Hepatic stellate cell (primary cell): ENCODE data around the gene BICDL2.
"Not testable (repeated sequence)": the region's sequence is repeated elsewhere in the genome, so short reads cannot be mapped to it uniquely, and the experiment has no call there.

Experiments
- DNase-seq: peaks from one replicate; pipeline ENCODE4 v3.0.0; 2011; ENCODE audit warnings: low spot score

The BICDL2 gene

DNA sequence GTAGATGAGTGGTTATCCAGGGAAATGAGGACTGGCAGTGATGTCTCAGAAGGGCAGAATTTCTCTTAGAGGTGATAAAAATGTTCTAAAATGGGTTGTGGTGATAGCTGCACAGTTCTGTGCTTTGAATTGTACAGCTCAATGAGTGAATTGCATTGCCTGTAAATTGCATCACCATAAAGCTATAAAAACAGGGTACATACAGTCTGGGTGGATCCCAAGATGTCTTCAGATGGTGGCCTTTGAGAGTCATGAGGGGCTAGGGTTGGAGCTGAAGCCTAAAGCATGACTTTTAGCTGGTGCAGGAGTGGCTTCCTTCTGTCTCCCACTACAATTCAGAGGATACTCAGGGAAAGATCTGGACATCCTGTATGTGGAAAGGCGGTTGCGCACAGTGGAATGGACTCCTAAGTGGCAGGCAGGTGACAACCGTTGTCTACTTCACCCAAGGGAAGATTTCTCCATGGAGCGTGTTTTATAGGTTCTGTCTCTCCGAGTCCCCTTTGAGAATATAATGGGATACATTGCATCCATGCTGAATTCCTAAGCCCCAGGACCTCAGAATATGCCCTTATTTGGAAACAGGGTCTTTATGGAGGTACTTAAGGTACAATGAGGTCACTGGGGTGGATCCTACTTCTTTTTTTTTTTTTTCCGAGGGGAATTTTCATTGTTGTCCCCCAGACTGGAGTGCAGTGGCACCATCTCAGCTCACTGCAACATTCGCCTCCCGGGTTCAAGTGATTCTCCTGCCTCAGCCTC lies 27.1 kb upstream of the BICDL2 start:
- DNase-seq: no peak

DNA sequence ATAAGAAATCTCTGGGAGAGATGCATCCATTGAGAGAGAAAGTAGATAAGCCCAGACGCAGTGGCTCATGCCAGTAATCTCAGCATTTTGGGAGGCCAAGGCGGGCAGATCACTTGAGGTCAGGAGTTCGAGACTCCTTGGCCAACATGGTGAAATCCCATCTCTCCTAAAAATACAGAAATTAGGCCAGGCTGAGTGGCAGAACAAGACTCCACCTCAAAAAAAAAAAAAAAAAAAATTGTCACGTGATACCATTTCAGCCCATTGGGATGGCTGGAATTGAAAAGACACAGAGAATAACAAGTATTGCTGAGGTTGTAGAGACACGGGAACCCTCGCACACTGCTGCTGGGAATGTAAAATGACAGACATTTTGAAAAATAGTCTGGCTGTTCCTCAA lies 25.8 kb upstream of the BICDL2 start:
- DNase-seq: no peak

DNA sequence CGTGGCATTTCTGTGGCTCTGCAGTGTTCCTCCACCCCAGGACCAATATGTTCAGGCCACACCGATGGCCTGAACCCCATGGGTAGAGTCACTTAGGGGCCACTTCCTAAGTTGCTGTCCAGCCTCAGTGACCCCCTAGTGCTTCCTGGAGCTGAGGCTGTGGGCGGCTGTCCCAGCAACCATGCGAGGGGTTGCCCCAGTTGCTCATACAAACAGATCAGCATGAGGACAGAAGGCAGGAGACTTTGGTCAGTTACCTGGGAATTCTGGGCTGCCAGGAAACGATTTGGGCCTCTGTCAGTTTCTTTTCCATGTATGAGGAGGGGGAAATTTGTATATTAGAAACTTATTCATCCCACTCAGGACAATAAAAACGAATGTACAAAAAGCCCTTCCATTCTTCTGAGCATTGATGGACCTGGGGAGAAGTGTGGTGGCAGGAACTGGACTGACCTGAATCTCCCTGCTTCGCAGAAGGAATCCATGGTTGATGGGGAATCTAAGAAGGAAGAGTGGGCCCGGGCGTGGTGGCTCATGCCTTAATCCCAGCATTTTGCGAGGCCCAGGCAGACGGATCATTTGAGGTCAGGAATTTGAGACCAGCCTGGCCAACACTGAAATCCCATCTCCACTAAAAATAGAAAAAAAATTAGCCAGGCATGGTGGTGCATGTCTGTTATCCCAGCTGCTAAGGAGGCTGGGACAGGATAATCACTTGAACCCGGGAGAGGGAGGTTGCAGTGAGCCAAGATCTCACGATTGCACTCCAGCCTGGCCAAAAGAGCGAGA lies 23.8 kb upstream of the BICDL2 start:
- no peak for DNase-seq

- DNase-seq: no peak
These were observed 23.0 kb upstream of the BICDL2 start for GRCh38 chr16:3059723-3060242.

DNA sequence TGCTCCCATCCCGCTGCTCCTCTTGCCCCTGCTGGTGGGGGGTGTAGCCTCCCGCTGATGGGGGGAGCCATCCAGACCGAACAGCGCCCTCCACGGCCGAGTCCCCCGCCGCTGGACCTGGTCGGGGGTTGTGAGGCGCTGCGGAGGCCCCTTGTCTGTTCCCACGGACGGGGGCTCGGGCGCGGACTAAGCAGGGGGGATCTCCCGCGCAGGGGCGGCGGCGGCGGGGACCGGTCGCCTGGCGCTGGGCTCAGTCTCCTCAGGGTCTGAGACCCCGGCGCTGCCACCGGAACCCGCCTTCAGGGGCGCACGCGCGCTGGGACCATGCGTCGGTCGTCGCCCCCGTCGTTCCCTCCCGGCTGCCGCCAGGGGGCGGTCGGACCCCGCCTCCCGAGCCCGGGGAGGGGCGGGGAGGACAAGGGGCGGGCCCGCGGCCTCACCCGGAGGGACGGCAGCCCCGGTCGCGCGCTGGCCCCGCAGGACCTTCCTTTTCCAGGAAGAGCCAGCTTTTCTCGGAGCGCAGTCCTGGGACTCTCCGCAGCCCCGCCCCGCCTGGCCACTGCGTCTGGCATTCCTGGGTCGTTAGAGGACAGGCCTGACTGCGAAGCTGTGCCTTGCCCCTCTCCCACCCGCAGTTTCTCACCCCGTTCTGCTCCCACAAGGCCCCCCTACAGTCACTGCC lies 22.4 kb upstream of the BICDL2 start:
- DNase-seq: peak; percentile 94

- no peak for DNase-seq
These were observed 21.6 kb upstream of the BICDL2 start for GRCh38 chr16:3058139-3059030.

- DNase-seq: no peak
These were observed 20.7 kb upstream of the BICDL2 start for GRCh38 chr16:3057181-3058138.

GRCh38 chr16:3056336-3057180 lies 19.8 kb upstream of the BICDL2 start:
- no peak for DNase-seq

GRCh38 chr16:3055734-3056115 lies 19.0 kb upstream of the BICDL2 start:
- not testable (repeated sequence) for DNase-seq

GRCh38 chr16:3054965-3055733 lies 18.4 kb upstream of the BICDL2 start:
- no peak for DNase-seq

DNA sequence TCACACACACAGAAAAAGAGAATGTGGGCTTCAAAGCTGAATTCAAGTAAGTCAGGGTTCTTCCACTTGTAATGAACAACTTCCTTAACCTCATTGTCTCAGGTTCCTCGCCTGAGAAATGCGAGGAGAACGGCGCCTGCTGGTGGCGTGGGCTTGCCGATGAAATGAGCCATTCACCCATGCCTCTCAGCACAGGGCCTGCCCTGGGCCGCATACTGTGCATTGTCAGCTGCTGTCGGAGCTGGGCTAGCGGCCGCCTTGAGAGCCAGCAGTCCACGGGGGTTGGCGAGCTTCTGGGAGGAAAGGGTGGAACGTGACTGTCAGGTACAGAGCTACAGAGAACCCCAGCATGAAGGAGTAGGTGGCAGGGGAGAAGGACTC lies 16.6 kb upstream of the BICDL2 start:
- not testable (repeated sequence) for DNase-seq

DNA sequence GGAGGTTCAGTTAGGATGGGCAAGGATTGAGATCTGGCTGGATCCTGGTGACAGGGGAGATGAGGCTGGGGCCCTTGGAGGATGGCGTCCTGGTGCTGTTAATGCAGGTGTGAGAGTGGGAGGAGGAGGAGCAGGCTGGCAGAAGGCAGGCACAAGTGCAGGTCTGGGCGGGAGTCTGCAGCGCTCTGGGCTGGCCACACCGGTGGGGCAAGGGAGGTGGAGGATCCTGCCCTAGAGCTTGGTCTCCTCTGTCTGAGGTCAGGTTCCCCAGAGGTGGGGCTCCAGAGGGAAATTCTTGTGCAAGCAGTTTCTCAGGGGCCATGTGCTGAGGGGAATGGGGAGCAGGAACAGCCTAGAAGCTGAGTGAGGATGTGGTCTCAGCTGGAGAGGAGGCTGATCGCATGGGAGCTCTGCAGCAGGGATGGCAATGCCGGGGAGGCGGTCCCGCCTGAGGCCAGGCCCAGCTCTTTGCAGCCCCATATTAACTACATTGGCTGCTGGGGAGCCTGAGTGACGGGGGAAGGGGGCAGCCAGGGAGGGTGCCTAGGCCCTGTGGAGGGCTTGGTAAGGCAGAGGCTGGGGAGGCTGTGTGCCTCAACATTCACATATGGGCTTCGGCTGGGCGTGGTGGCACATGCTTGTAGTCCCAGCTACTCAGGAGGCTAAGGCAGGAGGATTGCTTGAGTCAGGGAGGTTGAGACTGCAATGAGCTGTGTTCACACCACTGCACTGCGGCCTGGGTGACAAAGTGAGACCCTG lies 16.0 kb upstream of the BICDL2 start:
- DNase-seq: not testable (repeated sequence)

DNA sequence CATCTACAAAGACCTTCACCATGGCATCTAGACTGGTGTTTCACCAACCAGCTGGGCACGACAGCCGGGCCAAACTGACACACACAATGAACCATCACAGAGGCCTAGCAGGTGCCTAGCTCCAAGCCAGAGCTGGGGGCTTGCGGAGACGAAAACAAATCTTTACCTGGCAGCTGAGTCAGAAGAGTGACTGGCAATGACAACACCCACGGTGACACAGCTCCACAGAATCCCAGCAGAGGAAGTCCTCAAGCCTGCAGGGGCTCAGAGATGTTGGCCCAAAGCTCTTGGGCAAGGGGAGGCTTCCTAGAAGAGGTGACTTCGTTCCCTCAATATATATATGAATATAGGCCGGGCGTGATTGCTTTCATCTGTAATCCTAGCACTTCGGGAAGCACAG lies 14.8 kb upstream of the BICDL2 start:
- DNase-seq: no peak

DNA sequence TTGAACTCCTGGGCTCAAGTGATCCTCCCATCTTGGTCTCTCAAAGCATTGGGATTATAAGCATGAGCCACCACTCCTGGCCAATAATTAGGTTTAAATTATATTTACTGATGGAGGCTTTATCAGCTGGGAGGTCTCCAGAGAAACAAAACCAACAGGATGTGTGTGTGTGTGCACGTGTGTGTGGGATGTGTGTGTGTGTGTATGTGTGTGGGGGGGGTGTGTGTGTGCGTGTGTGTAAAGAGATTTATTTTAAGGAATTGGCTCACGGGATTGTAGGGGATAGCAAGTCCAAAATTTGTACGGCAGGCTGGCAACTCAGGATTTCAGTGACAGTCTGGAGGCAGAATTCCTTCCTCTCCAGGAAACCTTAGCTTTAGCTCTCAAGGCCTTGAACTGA lies 14.3 kb upstream of the BICDL2 start:
- no peak for DNase-seq

GRCh38 chr16:3050487-3050886 lies 13.7 kb upstream of the BICDL2 start:
- DNase-seq: no peak

DNA sequence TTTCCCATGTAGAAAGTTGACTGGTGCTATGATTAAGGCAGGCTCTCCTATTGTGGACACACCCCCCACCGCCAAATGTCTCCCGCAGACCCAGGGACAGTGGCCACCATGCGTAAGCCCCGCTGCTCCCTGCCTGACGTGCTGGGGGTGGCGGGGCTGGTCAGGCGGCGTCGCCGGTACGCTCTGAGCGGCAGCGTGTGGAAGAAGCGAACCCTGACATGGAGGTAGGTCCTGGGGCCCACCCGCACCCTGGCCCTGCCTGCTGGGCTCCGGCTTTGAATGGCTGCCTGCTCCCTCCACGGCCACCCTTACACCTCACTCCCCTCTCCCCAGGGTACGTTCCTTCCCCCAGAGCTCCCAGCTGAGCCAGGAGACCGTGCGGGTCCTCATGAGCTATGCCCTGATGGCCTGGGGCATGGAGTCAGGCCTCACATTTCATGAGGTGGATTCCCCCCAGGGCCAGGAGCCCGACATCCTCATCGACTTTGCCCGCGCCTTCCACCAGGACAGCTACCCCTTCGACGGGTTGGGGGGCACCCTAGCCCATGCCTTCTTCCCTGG lies 13.3 kb upstream of the BICDL2 start:
- no peak for DNase-seq

GRCh38 chr16:3047387-3047720 lies 10.6 kb upstream of the BICDL2 start:
- no peak for DNase-seq
